Activated CD4-positive, alpha-beta T cell treated with anti-CD3 and anti-CD28 coated beads for 1 hour (primary cell): ENCODE results near the gene GBF1.

Experiments
- DNase-seq: peaks from one replicate; pipeline ENCODE4 v3.0.0-alpha.2; 2020

Gene GBF1

DNA sequence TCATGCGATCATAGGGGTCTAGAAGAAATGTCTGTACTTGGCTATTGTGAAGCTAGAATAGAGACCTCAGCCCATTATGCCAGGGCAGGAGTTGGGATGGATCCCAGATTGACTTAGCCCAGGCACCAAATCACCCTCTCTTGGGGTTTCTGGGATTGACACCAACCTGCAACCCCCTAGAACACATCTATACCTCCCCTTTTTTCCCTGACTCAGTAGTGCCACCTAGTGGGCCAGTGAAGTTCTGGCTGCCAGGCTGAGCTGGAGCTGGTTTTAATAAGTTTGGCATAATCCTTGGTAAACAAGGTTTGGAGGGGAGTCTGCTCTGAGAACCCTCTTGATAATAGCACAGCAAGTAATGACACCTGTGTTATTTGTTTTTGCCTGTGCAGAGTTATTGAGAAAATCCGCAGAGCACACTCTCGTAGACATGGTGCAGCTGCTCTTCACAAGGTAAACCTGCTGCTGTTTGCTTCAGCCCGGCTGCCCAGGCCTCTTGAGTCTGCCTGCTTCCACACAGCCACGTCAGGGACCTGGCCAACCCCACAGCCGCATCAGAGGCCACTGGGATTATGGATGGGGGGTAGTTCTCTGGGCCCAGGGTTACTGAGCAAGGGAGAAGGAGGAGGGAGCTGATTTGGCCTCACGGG, 106.9 kb downstream of the GBF1 start:
- DNase-seq: peak; percentile 55

DNA sequence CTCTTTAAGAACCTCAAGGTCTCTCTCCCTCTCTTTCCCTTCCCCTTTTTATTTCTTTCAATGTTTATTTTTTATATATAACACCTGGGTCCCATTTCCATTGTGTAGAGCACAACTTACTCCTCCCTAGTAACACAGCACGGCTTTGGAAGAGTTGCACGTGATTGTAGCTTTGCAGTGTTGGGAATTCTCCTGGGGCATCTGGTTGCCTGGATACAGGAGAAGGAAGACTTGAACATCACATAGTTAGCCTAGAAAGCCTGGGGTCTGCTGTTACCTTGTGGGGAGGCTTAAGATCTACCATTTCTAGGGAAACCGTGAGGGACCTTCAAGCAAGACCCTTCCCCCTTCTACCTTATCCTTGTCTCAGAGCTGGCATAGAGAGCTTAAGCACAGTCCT, 109.1 kb downstream of the GBF1 start:
- DNase-seq: no peak

DNA sequence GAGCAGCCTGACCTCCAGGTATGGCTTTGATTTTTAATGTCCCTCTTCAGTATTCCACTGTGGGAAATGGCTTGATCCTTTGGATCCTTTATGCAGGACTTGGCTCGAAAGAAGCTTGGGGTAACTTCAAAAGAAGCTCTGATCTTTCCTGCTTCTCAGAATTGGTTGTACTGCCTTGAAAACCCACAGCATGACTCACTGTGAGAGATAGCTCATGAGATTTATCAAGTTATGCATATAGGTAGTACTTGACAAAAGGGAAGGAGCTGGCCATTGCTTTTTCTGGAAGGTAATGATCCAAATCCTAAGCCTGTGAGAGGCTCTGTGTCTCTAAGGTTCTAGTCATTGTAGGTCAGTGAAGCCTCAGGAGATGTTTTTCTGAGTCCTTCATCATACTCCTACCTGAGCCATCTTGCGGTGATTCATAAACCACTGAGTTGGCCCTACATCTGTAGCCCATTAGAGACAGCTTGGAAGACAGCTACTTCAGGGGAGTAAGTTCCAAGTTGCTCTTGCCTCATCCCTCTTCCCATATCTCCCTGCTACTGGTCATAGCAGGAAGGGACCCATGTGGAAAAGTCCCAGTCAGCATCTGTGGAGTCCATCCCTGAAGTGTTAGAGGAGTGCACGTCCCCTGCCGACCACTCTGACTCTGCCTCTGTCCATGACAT, 113.5 kb downstream of the GBF1 start:
- DNase-seq: no peak

DNA sequence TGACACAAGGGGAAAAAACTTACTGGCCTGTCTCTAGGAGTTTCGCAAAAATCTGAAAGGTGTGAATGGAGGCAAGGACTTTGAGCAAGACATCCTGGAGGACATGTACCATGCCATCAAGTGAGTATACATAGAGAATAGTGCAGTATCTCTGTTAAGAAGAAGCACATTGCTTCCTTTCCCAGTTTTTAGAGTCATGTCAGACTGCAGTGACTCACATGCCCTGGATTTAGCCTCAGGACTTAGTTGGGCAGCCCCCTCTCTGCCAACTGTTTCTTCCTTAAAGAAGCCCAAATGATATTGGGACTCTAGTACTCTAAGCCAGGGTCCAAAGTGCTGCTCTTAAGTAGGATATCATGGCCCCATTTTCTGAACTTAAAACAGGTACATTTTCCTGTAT, 122.1 kb downstream of the GBF1 start:
- no peak for DNase-seq

DNA sequence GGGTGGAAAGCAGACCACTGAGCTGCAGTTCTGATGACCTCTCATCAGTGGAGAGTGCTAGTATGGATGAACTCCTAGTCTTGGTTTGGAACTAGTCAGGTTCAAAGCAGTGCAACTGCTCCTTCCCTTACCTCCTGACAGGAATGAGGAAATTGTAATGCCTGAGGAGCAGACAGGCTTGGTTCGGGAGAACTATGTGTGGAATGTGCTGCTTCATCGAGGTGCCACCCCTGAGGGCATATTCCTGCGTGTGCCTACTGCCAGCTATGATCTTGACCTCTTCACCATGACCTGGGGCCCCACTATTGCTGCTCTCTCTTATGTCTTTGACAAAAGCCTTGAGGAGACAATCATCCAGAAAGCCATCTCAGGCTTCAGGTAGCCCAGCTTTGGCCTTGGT, 122.7 kb downstream of the GBF1 start:
- no peak for DNase-seq

DNA sequence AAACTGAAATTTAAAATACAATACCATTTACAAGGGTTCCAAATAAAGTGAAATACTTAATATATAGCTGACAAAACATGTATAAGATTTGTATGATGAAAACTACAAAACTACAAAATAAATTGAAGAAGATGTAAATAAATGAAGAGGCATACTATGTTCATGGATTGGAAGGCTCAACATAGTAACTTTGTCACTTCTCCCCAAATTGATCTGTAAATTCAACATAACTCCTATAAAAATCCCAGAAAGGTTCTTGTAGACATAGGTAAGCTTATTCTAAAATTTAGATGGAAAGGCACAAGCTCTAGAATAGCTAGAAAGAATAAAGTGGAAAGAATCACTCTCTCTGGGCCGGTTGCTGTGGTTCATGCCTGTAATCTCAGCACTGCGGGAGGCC, 126.0 kb downstream of the GBF1 start:
- no peak for DNase-seq

DNA sequence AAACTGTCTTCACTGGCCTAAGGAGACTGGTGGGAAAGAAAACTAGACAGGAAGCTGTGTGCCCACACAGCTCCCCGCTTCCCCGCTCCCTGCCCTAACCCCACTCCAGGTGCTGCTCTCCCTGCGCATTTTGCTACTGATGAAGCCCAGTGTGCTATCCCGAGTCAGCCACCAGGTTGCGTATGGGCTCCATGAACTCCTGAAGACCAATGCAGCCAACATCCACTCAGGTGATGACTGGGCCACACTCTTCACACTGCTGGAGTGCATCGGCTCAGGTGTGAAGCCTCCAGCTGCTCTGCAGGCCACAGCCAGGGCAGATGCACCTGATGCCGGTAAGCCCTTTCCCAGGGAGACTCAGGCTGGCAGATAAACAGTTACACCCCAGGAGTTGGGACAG, 129.9 kb downstream of the GBF1 start:
- no peak for DNase-seq

DNA sequence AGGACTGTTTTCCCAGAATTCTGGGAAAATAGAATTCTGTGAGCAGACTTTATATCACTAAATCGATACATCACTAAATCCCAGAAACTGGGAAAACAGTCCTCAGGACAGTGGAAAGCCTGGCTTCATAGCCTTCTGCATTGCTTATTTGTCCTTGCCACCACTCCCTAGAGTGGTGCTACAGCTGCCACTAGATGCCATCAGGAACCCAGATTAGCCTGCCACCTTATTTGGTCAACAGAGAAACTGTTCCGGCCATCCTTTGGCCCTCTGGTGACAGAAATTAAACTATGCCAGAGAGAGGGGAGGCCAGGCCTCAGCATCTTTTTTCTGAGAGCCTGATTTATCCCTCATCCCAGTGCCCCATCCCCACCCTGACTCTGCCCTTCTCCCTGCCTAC, 130.5 kb downstream of the GBF1 start:
- DNase-seq: no peak

DNA sequence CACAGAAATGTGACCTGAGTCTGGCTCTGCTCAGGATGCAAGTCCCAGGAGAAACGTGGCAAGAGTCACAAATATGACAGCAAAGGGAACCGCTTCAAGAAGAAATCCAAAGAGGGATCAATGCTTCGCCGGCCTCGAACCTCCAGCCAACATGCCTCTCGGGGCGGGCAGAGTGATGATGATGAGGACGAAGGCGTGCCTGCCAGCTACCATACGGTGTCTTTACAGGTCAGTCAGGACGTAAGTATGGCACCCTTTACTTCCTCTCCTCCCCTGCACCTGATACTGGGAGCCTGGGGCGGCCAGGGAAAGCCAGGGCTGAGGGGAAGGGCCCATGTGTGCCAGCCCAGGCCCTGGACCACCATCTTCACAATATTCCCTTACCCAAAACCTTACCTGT, 131.6 kb downstream of the GBF1 start:
- DNase-seq: no peak

DNA sequence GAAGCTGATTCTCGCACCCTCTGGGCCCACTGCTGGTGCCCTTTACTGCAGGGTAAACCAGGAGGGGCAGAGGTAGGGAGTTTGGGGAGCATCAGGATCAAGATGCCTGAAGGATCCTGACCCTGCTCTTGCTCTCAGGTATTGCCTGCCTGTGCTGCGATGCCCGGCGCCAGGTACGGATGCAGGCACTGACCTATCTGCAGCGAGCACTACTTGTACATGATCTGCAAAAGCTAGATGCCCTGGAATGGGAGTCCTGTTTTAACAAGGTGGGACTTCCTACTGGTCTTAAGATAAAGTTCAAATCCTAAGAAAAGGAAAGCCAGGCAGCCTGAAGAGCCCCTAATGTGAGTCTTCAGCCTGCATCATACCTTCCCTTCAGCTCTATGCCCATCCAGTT, 134.1 kb downstream of the GBF1 start:
- no peak for DNase-seq

DNA sequence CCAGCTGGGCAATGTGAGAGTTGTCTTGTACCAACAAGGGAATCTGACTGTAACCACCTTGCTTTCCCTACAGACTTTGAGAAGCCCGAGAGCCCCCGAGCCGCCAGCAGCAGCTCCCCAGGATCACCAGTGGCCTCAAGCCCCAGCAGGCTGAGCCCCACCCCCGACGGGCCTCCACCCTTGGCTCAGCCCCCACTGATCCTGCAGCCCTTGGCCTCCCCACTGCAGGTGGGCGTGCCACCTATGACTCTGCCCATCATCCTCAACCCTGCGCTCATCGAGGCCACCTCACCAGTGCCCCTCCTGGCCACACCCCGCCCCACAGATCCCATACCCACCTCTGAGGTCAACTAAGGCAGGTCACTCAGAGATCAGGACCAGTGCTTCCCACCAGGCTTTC, 136.7 kb downstream of the GBF1 start:
- DNase-seq: no peak

DNA sequence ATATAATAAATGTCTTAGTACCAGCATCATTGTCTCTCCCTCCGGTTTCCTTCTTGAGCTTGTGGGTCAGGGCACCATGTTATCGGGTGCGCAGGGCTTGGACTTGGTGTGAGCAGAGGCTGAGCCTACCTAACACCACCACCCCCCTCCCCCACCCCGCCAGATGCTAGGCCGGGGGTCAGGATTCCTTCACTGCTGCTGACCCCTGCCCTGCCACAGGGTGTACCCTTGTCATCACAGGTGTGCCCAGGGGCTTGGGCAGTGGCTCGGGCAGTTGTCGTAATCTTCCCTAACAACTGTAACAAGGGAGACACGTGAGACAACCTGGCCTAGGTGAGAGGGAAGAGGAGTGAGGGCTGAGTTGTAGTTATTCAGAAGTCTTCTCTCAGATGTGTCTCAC, 137.5 kb downstream of the GBF1 start:
- no peak for DNase-seq

DNA sequence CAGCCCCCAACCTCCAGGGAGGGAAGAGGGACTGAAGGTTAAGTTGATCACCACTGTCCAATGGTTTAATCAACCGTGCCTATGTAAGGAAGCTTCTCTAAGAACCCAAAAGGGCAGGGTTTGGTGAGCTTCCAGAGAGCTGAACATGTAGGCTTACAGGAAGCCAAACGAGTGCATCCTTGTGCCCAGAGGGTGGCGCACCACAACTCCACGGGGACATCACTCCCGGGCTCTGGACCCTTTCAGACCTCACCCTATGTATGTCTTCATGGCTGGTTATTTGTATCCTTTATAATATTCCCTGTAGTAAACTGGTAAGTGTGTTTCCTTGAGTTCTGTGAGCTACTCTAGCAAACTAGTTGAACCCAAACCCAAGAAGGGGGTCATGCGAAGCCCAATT, 138.7 kb downstream of the GBF1 start:
- no peak for DNase-seq

DNA sequence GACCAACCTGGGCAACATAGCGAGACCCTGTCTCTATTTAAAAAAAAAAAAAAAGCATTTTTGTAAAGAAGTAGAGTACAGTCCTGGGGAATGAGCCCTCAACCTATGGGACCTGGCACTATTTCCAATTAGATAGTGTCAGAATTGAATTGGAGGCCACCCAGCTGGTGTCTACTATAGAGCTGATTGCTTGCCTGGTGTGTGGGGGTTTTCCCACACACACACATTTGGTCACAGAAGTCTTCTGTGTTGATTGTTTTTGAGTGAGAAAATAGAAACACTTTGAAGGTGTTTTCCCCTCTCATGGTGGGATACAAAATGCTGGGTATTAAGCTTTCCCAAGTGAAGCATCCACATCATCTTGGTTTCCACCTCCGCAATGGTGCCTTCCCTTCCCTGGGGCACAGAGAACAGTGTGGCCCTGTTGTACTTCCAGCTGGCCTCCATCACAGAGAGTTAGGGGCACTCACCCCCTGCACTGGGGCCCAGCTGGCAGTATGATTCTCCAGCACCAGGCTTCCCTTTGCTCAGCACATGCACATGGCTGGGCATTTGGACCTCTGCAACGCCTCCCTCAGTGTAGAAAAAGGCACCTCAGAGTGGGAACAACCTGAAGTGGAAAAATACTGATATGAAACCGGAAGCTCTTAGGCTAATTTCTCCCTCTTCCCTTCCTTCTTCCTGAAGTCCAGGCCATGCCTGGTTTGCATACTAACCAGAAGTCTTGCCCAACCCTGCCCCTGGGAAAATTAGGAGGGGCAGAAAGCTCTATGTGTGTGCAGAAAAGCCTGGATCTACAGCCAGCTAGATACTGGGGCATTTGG, 139.5 kb downstream of the GBF1 start:
- no peak for DNase-seq

DNA sequence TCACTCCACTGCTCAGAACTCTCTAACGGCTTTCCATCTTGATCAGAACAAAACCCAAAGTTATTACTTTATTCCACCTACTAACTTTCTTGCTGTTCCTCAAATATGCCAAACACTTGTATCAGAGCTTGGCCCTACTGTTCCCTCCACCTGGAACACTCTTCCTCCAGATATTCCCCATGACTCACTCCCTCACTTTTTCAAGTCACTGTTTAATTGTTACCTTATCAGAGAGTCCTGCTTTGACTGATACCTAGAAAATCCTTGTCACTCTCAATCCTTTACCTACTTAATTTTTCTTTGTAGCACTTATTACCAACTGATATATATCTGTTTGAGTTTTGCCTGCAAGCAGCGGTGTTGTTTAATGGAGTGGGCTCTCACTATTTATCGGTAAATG, 144.6 kb downstream of the GBF1 start:
- no peak for DNase-seq

DNA sequence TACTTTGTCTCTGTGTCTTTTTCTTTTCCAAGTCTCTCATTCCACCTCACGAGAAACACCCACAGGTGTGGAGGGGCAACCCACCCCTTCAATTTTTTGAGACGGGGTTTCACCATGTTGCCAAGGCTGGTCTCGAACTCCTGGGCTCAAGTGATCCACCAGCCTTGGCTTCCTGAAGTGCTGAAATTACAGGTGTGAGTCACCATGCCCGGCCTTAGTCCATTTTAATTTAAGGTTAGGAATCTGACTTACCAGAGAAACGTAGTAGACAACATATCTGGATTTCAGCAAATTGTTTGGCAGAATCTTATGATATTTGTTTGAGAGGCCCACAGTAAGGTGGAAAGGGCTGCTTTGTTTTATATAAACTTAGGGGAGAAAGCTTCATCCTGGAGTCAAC, 147.0 kb downstream of the GBF1 start:
- no peak for DNase-seq

DNA sequence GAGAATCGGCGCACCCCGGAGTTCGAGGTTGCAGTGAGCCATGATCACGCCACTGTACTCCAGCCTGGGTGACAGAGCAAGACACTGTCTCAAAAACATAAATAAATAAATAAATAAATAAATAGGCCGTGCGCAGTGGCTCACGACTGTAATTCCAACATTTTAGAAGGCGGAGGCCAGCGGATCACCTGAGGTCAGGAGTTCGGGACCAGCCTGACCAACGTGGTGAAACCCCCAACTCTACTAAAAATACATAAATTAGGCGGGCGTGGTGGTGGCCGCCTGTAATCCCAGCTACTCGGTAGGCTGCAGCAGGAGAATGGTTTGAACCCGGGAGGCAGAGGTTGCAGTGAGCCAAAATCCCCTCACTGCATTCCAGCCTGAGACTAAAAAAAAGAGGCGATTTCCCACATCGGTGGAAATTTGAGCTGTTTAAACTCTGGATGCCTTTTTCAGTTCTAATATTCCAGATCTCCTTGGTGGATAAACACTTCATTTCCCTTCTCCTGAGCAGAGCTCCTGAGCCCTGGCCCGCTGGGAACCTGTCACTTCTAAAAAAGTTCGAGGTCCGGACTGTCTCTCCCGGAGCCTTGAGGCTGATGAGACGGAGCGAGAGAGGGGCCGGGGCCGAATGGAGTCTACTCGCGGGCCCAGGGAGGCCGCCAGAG, 148.2 kb downstream of the GBF1 start:
- DNase-seq: no peak

DNA sequence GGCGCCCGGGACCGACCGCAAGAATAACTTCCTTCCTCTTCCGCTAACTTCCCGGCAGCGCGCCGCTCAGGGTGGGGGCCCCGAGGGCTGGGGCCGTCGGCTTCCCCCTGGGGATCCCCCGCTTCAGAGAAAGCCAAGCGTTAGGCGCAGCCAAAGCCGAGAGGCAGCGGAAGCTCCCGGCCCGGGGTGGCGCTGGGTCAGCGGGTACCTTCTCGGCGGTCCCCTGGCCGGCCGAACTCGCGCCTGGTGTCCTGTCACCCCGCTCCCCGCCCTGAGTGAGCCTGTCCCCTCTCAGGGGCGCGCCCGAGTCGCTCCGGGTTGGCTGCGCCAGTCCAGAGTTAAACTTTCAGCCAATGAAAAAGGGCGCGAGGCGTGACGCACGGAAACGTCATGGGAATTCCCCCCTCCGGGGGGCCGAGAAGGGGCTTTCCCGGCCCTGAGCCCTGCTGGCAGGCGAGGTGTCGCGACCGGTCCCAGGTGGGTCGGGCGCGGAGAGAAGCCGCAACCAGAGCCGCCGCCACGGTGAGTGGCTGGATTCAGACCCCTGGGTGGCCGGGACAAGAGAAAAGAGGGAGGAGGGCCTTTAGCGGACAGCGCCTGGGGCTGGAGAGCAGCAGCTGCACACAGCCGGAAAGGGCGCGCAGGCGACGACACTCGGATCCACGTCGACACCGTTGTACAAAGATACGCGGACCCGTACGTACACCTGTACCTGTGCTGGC, 148.9 kb downstream of the GBF1 start:
- DNase-seq: peak; percentile 99

DNA sequence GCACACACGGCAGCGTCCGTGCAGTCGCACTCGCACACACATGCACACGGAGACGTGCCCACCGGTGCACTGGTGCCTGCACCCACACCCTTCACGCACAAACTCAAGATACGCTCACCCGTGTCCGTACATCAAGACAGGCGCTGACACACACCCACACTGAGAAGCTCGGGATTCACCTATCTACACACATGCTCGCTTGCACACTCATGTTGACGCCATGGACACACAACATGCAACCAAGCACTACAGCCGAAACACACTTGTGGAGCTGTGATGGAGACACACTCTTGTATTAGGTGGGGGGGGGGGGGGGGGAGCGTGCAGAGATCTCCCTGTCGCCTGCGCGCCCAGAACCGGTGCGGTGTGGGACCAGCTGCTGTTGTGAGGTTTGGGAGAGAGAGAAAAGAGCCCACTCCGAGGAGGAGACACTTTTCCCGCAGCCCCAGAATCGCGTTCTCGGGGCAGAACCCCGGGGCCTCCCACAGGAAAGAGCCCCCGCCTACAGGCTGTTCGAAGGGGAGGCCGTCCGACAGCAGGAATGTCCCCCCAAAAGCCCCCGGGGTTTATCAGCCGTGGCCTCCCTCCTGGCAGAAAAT, 149.6 kb downstream of the GBF1 start:
- no peak for DNase-seq

DNA sequence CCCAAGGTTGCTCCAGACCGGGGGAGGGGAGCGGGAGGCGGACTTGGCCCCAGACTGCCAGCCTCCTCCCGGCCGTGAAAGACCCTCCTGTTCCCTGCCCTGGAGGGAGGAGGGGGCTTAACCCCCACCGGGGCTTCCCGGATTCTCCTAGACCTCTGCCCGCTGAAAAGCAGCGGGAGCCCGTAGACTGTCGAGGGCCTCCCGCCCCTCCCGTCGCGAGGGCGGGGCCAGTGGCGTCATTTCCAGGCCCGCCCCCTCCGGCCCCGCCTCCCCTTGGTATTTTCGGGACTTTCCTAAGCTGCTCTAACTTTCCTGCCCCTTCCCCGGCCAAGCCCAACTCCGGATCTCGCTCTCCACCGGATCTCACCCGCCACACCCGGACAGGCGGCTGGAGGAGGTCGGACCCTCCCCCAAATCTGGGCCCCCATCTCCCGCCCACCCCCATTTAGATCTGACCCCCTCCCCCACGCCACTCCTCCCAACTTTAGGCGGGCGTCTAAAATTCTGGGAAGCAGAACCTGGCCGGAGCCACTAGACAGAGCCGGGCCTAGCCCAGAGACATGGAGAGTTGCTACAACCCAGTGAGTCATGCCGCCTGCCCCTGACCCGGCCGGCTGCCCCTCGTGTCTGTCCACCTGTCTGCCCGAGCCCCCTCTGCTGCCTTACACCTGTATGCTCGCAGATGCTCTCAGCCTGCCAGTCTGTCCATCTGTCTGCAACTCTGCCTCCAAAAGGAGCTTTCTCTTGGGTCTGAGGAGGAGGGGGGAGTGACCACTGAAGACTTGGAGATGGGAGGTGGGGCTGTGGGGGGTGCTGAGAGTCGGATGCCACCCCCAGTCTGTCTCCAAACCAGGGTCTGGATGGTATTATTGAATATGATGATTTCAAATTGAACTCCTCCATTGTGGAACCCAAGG, 150.3 kb downstream of the GBF1 start, which contains the start of gene NFKB2:
NFKB2 (plus strand) TSS at position 306 of the 917 bp plus-strand sequence; CDS start at position 561, 255 bp downstream.
- DNase-seq: peak; percentile 90

DNA sequence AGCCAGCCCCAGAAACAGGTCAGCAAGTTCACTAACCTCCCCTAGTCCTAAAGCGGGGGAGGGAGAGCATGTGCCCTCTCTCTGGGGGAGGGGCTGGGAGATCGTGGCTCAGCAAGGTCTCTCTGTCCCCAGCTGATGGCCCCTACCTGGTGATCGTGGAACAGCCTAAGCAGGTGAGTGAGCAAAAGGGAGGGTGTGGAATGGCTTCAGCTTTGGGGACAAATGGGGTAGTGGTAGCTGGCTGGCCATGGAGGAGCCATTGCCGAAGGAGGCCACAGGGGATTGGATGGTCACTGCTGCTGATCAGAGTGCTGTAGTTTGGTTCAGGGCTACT, 151.0 kb downstream of the GBF1 start:
- DNase-seq: no peak
